Colonic mucosa (tissue), 4 donors: ENCODE data around the gene FBXW2. TPM values are rescaled to one million over a fixed set of nuclear protein-coding genes. Genes with fewer than 3 reads are reported as not detected.

Experiments used
- DNase-seq: peaks from one replicate; pipeline ENCODE4 v3.0.0-alpha.2; 2020
- H3K27ac ChIP-seq: fragments of 200-600 bp; one replicate; pipeline ENCODE4 v1.8.0; 2021
- H3K27me3 ChIP-seq: fragments of 200-600 bp; one replicate; pipeline ENCODE4 v1.8.0; 2021
- H3K36me3 ChIP-seq: fragments of 200-600 bp; one replicate; pipeline ENCODE4 v1.8.0; 2021
- H3K4me1 ChIP-seq: fragments of 200-600 bp; one replicate; pipeline ENCODE4 v1.8.0; 2021; ENCODE audit warnings: mild to moderate bottlenecking
- H3K4me3 ChIP-seq: fragments of 200-600 bp; one replicate; pipeline ENCODE4 v1.8.0; 2021
- H3K9ac ChIP-seq, 2 donors: one replicate each; pipeline ENCODE4 v1.7.0; 2013; ENCODE audit warnings: control low read depth in 2 of 2, low read depth in 2 of 2, low read length in 2 of 2
- H3K9me3 ChIP-seq: fragments of 200-600 bp; one replicate; pipeline ENCODE4 v1.8.0; 2021
- intact Hi-C: fragments of 100-400 bp; cut with DNase I; formaldehyde crosslinking; loops from one replicate; pipeline ENCODE4 v1.14.1; 2022
- total RNA-seq, 2 donors: library from RNA; stranded (reverse); fragmentation: NEBNext Ultra II Directional in 1 of 2; extraction: Animal tissue kit (Norgen Biotek cat#: 25700) in 1 of 2; gene quantifications; one replicate each; pipeline ENCODE4 v1.2.1, GENCODE V29; 2021
- TF ChIP-seq, protein P1 (sequence below): fragments of 200-600 bp; IDR thresholded peaks from one replicate; pipeline ENCODE4 v1.8.0; 2022; ENCODE audit warnings: antibody characterized with exemption, mild to moderate bottlenecking
- donor health status: healthy.
- donor health status: DM: no; HTN: no; CAD: no.
- donor health status: DM: no; HTN: no; CAD: no.

The FBXW2 gene
- total RNA-seq, 2 donors from 2014 or later, result 52.1 to 53.5 TPM

DNA sequence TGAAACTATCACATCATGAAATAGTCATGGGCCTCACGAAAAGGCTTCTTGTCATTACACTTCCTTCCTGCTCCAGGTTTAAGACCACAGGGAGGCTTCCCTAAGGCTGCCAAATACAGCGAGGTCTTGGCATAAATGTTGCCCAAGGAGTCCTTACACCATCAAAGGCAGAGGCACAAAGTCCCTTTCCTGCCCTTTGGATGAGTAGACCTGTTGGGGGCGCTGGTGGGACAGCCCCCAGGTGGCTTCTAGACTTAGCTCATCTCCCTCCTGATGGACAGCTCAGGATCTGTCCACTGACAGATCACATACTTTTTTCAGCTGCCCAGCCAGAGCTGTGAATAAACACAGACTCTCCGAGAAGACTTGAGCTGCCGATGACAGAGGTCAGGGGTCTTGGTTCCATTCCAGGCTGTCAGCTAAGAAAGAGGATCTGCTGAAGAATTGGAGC, 63.4 kb downstream of the FBXW2 start:
- no peaks in the 10 kb centered on the region for H3K36me3 ChIP-seq
- no peak for DNase-seq
- no peaks in the 10 kb centered on the region for H3K27me3 ChIP-seq
- TF ChIP-seq, protein P1, sequence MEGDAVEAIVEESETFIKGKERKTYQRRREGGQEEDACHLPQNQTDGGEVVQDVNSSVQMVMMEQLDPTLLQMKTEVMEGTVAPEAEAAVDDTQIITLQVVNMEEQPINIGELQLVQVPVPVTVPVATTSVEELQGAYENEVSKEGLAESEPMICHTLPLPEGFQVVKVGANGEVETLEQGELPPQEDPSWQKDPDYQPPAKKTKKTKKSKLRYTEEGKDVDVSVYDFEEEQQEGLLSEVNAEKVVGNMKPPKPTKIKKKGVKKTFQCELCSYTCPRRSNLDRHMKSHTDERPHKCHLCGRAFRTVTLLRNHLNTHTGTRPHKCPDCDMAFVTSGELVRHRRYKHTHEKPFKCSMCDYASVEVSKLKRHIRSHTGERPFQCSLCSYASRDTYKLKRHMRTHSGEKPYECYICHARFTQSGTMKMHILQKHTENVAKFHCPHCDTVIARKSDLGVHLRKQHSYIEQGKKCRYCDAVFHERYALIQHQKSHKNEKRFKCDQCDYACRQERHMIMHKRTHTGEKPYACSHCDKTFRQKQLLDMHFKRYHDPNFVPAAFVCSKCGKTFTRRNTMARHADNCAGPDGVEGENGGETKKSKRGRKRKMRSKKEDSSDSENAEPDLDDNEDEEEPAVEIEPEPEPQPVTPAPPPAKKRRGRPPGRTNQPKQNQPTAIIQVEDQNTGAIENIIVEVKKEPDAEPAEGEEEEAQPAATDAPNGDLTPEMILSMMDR, result no peak
- intact Hi-C loops, result no loop called here
- no peaks in the 10 kb centered on the region for H3K4me1 ChIP-seq
- H3K9ac ChIP-seq, result no peak overlapping the region
- H3K9me3 ChIP-seq, result no peaks in the 10 kb centered on the region
- H3K27ac ChIP-seq, result no peak overlapping the region
- no peak overlapping the region for H3K4me3 ChIP-seq

DNA sequence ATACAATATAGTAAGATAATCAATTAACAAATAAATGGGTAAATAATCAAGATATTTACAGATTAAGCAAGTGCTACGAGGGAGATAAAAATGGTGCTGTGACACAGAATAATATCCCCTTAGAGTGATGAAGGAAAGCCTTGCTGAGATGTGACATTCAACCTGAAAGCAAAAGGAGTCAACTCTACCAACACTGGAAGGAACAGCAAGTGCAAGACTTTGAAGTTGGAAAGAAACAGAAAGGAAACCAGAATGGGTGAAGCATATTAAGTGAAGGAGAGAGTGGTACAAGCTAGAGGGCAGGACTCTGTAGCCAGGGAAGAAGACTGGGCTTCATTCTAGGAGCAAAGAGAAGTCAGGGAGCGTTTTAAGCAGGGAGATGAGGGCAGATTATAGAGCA, 66.7 kb downstream of the FBXW2 start:
- Histone ChIP-seq H3K36me3 (no peaks in the 10 kb centered on the region), H3K4me3 (no peak overlapping the region), H3K4me1 (no peaks in the 10 kb centered on the region), H3K27ac (no peak overlapping the region), H3K27me3 (no peaks in the 10 kb centered on the region), H3K9me3 (no peaks in the 10 kb centered on the region), H3K9ac (no peak overlapping the region)
- intact Hi-C loops, result no loop called here
- TF ChIP-seq, protein P1, result no peak
- no peak for DNase-seq

DNA sequence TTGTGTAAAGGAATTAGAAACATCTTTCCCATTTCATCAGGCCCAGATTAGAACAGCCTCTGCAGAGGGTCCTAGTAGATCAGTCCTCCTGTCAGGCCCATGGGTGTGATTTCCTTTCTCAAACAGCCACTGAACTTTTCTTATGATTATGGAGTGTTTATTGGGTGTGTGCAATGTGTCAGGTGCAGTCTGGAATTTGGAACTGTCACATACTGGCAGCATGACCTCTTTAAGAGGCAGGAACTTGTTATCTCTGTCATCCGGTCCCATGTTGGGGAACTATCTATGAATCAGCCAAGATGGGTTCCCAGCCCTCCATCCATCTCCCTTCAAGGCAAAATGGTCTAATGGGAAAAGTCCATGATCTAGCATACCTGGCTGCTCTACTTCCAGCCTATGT, 67.3 kb downstream of the FBXW2 start:
- no peak overlapping the region for H3K4me3 ChIP-seq
- H3K36me3 ChIP-seq, result no peaks in the 10 kb centered on the region
- H3K27ac ChIP-seq, result no peak overlapping the region
- no peaks in the 10 kb centered on the region for H3K4me1 ChIP-seq
- H3K9ac ChIP-seq, result no peak overlapping the region
- H3K27me3 ChIP-seq, result no peaks in the 10 kb centered on the region
- DNase-seq, result no peak
- TF ChIP-seq, protein P1, result no peak
- no peaks in the 10 kb centered on the region for H3K9me3 ChIP-seq
- intact Hi-C loops, result no loop called here

DNA sequence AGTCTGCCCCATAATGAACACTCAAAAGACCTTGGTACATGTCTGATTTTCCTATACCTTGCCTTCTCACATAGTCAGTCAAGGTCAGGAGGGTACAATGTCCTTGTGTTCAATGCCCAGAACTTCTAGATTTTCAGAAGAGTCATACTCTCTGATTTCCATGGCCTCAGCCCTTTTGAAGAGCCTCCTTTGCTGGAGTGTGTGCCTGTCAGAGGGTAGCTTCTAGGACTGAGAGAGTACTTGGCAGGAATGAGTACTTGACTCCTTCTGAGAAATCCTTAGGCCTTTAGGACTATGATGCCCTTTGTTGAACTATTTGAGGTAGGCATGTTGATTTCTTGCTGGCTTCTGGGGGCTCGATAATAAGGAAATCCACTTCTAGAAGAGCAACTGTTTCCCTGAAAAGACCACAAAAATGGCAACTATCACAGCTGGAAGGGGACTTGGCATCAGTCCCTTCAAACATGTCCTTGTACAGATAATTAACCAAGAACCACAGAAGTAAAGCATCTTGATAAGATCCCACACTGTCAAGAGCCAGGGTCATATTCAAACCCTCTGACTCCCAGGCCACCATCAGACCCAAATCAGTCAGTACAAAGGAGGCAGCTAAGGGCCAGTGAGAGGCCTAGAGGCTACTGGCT, 68.3 kb downstream of the FBXW2 start:
- H3K9me3 ChIP-seq, result no peaks in the 10 kb centered on the region
- no peak overlapping the region for H3K27ac ChIP-seq
- no peaks in the 10 kb centered on the region for H3K27me3 ChIP-seq
- TF ChIP-seq, protein P1, result no peak
- no peak overlapping the region for H3K9ac ChIP-seq
- no peaks in the 10 kb centered on the region for H3K36me3 ChIP-seq
- H3K4me1 ChIP-seq, result no peaks in the 10 kb centered on the region
- H3K4me3 ChIP-seq, result no peak overlapping the region
- intact Hi-C loops, result no loop called here
- no peak for DNase-seq

DNA sequence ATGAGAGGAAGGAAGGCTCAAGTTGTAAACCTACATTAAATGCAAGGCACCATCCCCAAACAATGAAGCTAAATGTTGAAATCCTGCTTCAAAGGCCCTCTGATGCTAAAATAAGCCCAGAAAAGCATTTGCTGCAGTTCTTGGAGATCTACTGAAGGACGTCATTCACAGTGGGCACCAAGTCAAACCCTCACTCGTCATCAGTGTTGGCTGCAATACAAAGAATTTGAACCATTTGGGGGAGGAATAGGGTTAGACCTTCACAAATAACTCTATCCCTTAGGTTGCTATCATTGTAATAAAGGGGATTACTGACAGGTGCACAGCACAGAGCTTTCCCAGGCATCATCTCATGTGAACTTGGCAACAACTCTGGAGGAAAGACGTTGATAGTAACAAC, 69.7 kb downstream of the FBXW2 start:
- Histone ChIP-seq H3K4me1 (no peaks in the 10 kb centered on the region), H3K9me3 (no peaks in the 10 kb centered on the region), H3K36me3 (no peaks in the 10 kb centered on the region), H3K27ac (no peak overlapping the region), H3K4me3 (no peak overlapping the region), H3K27me3 (no peaks in the 10 kb centered on the region), H3K9ac (no peak overlapping the region)
- intact Hi-C loops, result no loop called here
- DNase-seq, result no peak
- TF ChIP-seq, protein P1, result no peak
